Activated naive CD4-positive, alpha-beta T cell (primary cell): ENCODE data around the gene DNAH11.

ENCODE experiments used
- DNase-seq, 4 experiments: peaks; one replicate each; lab custom pipeline; 2025; lab: John Stamatoyannopoulos, UW

DNAH11 gene

GRCh38 chr7:21939136-21939857 is 396.5 kb downstream of the DNAH11 start:
- DNase-seq = no peak

- DNase-seq = no peak
Observed at GRCh38 chr7:21939858-21940372, 397.1 kb downstream of the DNAH11 start.

- DNase-seq = no peak
Observed at GRCh38 chr7:21941611-21942141, 398.8 kb downstream of the DNAH11 start.

- no peak for DNase-seq
Observed at GRCh38 chr7:21942955-21943354, 400.1 kb downstream of the DNAH11 start.

GRCh38 chr7:21943436-21943835 is 400.6 kb downstream of the DNAH11 start:
- DNase-seq = no peak

GRCh38 chr7:21944616-21945453 is 402.0 kb downstream of the DNAH11 start:
- peak in 2 of 4 experiments; percentile 18 to 19 for DNase-seq

GRCh38 chr7:21945454-21946221 is 402.8 kb downstream of the DNAH11 start, which contains the start of gene CDCA7L:
Gene CDCA7L, minus strand, starts transcription at chr7:21945899. Its CDS starts 95 bp downstream, at chr7:21945804.
- DNase-seq = peak; percentile 27 to 54 (median 47)

- no peak for DNase-seq
Observed at GRCh38 chr7:21946222-21946709, 403.4 kb downstream of the DNAH11 start.

- no peak for DNase-seq
Observed at GRCh38 chr7:21947056-21947455, 404.2 kb downstream of the DNAH11 start.

- DNase-seq = no peak
Observed at GRCh38 chr7:21947946-21948345, 405.1 kb downstream of the DNAH11 start.

- no peak for DNase-seq
Observed at GRCh38 chr7:21948364-21948763, 405.5 kb downstream of the DNAH11 start.

GRCh38 chr7:21948887-21949540 is 406.2 kb downstream of the DNAH11 start:
- no peak for DNase-seq
